Testis (tissue), 2 donors: Measurements from ENCODE around the gene CYTH4.

ENCODE experiments used
- CTCF ChIP-seq, 3 experiments: fragments of 450-650 bp in 2 of 3; fragments of 200-600 bp in 1 of 3; sonication (generic) in 1 of 3; IDR thresholded peaks; one replicate each; pipeline ENCODE4 v1.5.1; 2016 to 2019; ENCODE audit warnings: antibody characterized with exemption in 3 of 3, mild to moderate bottlenecking in 2 of 3, moderate library complexity in 1 of 3
- POLR2A ChIP-seq: fragments of 450-650 bp; IDR thresholded peaks from one replicate; pipeline ENCODE4 v1.6.1; 2017; ENCODE audit warnings: antibody characterized with exemption, mild to moderate bottlenecking, moderate library complexity

- TF ChIP-seq CTCF (IDR thresholded peaks at IDR 0.05): no peak
- no peak for TF ChIP-seq POLR2A
Observed at GRCh38 chr22:37356922-37357321, 74.6 kb downstream of the CYTH4 start.
